HepG2 (cell line): ENCODE measurements around the gene FNDC4. TPM values are rescaled to one million over a fixed set of nuclear protein-coding genes. Genes with fewer than 3 reads are reported as not detected.
A peak's percentile ranks its signal among the peaks of the same experiment; 100 is the strongest.

Experiments
- AGO1 ChIP-seq: fragments of 200-400 bp; formaldehyde crosslinking; IDR thresholded peaks from 2 replicates; pipeline ENCODE4 v1.6.1; 2017; ENCODE audit warnings: mild to moderate bottlenecking, low read depth, low read length, moderate library complexity; ENCODE audit not compliant: poor library complexity, severe bottlenecking
- EEA1 ChIP-seq: sonication (generic); formaldehyde crosslinking; IDR thresholded peaks from 2 replicates; pipeline ENCODE4 v1.5.1; 2020; ENCODE audit warnings: mild to moderate bottlenecking, missing genetic modification reagents, borderline replicate concordance
- ELF1 ChIP-seq: sonication (generic); formaldehyde crosslinking; IDR thresholded peaks from 2 replicates; pipeline ENCODE4 v1.4.0; 2020; ENCODE audit warnings: missing genetic modification reagents
- ELF3 ChIP-seq: IDR thresholded peaks from 2 replicates; pipeline ENCODE4 v1.6.1; 2016; ENCODE audit warnings: missing genetic modification reagents, missing compliant biosample characterization
- GMEB2 ChIP-seq: IDR thresholded peaks from 2 replicates; pipeline ENCODE4 v1.6.1; 2016; ENCODE audit warnings: missing biosample characterization, missing genetic modification reagents, low read depth
- JUNB ChIP-seq: sonication (generic); formaldehyde crosslinking; IDR thresholded peaks from 2 replicates; pipeline ENCODE4 v1.8.0; 2022; ENCODE audit warnings: missing genetic modification reagents, mild to moderate bottlenecking, borderline replicate concordance
- MED8 ChIP-seq: sonication (generic); formaldehyde crosslinking; IDR thresholded peaks from 2 replicates; pipeline ENCODE4 v1.8.1; 2023; ENCODE audit warnings: mild to moderate bottlenecking, missing genetic modification reagents; ENCODE audit not compliant: insufficient replicate concordance
- NFE2L2 ChIP-seq: fragments of 150-350 bp; IDR thresholded peaks from 2 replicates; pipeline ENCODE4 v1.6.1; 2014; ENCODE audit warnings: low read length
- NFYC ChIP-seq: IDR thresholded peaks from 2 replicates; pipeline ENCODE4 v1.6.1; 2016; ENCODE audit warnings: missing genetic modification reagents, missing compliant biosample characterization
- NR2C2 ChIP-seq: sonication (generic); formaldehyde crosslinking; IDR thresholded peaks from 2 replicates; pipeline ENCODE4 v1.4.0; 2020; ENCODE audit warnings: missing genetic modification reagents, mild to moderate bottlenecking, moderate library complexity, borderline replicate concordance
- PCBP2 ChIP-seq: fragments of 200-400 bp; formaldehyde crosslinking; optimal IDR thresholded peaks from 2 replicates; pipeline ENCODE3; 2018; ENCODE audit warnings: low read length, low read depth; ENCODE audit not compliant: poor library complexity, severe bottlenecking
- XBP1 ChIP-seq: sonication (generic); formaldehyde crosslinking; IDR thresholded peaks from 2 replicates; pipeline ENCODE4 v1.5.0; 2020; ENCODE audit warnings: missing genetic modification reagents
- ZNF124 ChIP-seq: sonication (generic); formaldehyde crosslinking; IDR thresholded peaks from 2 replicates; pipeline ENCODE4 v1.4.0; 2020; ENCODE audit warnings: missing genetic modification reagents
- ZNF329 ChIP-seq: sonication (generic); formaldehyde crosslinking; IDR thresholded peaks from 2 replicates; pipeline ENCODE4 v1.9.0; 2021; ENCODE audit warnings: low read depth, mild to moderate bottlenecking, missing genetic modification reagents
- ZNF331 ChIP-seq: sonication (generic); formaldehyde crosslinking; IDR thresholded peaks from 2 replicates; pipeline ENCODE4 v1.4.0; 2020; ENCODE audit warnings: missing genetic modification reagents
- ZNF546 ChIP-seq: sonication (generic); formaldehyde crosslinking; conservative IDR thresholded peaks from 2 replicates; pipeline ENCODE4 v1.8.1; 2023; ENCODE audit warnings: mild to moderate bottlenecking, missing genetic modification reagents
- ZNF672 ChIP-seq: sonication (generic); formaldehyde crosslinking; IDR thresholded peaks from 2 replicates; pipeline ENCODE4 v1.8.1; 2022; ENCODE audit warnings: missing genetic modification reagents
- polyA plus RNA-seq, 8 experiments: library from polyadenylated mRNA; depleted of rRNA in 3 of 8; stranded (reverse) in 7 of 8; unstranded in 1 of 8; fragments of >200 nt; fragmentation: Illumina TruSeq in 4 of 8; extraction: Trizol in 4 of 8; gene quantifications; 2 replicates each; pipeline versions ENCODE4 v1.2.1 to v1.2.3, GENCODE V29; 2011 to 2016; ENCODE audit warnings: low read depth in 4 of 8, missing spikeins in 1 of 8, mixed read lengths in 1 of 8; ENCODE audit not compliant: insufficient read depth in 1 of 8
- total RNA-seq, 5 experiments: library from RNA; depleted of rRNA; stranded (reverse); fragments of >200 nt; fragmentation: Illumina TruSeq; extraction: Trizol; gene quantifications; 2 replicates each; pipeline ENCODE4 v1.2.3, GENCODE V29; 2016; ENCODE audit warnings: low read depth in 1 of 5
- TF ChIP-seq, protein P1 (sequence below): sonication (generic); formaldehyde crosslinking; IDR thresholded peaks from 2 replicates; pipeline ENCODE4 v1.4.0; 2020; ENCODE audit warnings: missing genetic modification reagents, borderline replicate concordance
- TF ChIP-seq, protein P2 (sequence below): sonication (generic); formaldehyde crosslinking; IDR thresholded peaks from 2 replicates; pipeline ENCODE4 v1.5.1; 2020; ENCODE audit warnings: mild to moderate bottlenecking, missing genetic modification reagents, moderate library complexity

The FNDC4 gene
- total and polyA plus RNA-seq, 2 of the 13 experiments (the other 11 are each of a cell fraction or from before 2014, with no cell fraction given) = 9.0 to 17.4 TPM

- TF ChIP-seq, protein P1, sequence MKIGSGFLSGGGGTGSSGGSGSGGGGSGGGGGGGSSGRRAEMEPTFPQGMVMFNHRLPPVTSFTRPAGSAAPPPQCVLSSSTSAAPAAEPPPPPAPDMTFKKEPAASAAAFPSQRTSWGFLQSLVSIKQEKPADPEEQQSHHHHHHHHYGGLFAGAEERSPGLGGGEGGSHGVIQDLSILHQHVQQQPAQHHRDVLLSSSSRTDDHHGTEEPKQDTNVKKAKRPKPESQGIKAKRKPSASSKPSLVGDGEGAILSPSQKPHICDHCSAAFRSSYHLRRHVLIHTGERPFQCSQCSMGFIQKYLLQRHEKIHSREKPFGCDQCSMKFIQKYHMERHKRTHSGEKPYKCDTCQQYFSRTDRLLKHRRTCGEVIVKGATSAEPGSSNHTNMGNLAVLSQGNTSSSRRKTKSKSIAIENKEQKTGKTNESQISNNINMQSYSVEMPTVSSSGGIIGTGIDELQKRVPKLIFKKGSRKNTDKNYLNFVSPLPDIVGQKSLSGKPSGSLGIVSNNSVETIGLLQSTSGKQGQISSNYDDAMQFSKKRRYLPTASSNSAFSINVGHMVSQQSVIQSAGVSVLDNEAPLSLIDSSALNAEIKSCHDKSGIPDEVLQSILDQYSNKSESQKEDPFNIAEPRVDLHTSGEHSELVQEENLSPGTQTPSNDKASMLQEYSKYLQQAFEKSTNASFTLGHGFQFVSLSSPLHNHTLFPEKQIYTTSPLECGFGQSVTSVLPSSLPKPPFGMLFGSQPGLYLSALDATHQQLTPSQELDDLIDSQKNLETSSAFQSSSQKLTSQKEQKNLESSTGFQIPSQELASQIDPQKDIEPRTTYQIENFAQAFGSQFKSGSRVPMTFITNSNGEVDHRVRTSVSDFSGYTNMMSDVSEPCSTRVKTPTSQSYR (CRISPR knock-in tag) = no peak
- peak; percentile 75 for TF ChIP-seq NFYC (CRISPR knock-in tag)
- no peak for TF ChIP-seq EEA1
- no peak for TF ChIP-seq MED8 (CRISPR knock-in tag)
- no peak for TF ChIP-seq JUNB
- TF ChIP-seq ZNF331 (CRISPR knock-in tag) = peak; percentile 48; the same call in 1 of the 2 replicates
- TF ChIP-seq, protein P2, sequence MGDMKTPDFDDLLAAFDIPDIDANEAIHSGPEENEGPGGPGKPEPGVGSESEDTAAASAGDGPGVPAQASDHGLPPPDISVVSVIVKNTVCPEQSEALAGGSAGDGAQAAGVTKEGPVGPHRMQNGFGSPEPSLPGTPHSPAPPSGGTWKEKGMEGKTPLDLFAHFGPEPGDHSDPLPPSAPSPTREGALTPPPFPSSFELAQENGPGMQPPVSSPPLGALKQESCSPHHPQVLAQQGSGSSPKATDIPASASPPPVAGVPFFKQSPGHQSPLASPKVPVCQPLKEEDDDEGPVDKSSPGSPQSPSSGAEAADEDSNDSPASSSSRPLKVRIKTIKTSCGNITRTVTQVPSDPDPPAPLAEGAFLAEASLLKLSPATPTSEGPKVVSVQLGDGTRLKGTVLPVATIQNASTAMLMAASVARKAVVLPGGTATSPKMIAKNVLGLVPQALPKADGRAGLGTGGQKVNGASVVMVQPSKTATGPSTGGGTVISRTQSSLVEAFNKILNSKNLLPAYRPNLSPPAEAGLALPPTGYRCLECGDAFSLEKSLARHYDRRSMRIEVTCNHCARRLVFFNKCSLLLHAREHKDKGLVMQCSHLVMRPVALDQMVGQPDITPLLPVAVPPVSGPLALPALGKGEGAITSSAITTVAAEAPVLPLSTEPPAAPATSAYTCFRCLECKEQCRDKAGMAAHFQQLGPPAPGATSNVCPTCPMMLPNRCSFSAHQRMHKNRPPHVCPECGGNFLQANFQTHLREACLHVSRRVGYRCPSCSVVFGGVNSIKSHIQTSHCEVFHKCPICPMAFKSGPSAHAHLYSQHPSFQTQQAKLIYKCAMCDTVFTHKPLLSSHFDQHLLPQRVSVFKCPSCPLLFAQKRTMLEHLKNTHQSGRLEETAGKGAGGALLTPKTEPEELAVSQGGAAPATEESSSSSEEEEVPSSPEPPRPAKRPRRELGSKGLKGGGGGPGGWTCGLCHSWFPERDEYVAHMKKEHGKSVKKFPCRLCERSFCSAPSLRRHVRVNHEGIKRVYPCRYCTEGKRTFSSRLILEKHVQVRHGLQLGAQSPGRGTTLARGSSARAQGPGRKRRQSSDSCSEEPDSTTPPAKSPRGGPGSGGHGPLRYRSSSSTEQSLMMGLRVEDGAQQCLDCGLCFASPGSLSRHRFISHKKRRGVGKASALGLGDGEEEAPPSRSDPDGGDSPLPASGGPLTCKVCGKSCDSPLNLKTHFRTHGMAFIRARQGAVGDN (CRISPR knock-in tag) = peak; percentile 98
- TF ChIP-seq GMEB2 = peak; percentile 95
- TF ChIP-seq NFE2L2 = no peak
- TF ChIP-seq XBP1 (CRISPR knock-in tag) = no peak
- no peak for TF ChIP-seq ZNF124 (CRISPR knock-in tag)
- TF ChIP-seq ELF1 (CRISPR knock-in tag) = peak; percentile 54
- TF ChIP-seq ELF3 (CRISPR knock-in tag) = peak; percentile 46; the same call in 1 of the 2 replicates
- no peak for TF ChIP-seq ZNF672
- peak; percentile 81 for TF ChIP-seq AGO1
- 0 out of 2 replicates have a peak, but pooled peaks have one; percentile 65 for TF ChIP-seq ZNF546 (CRISPR knock-in tag)
- peak; percentile 94 for TF ChIP-seq NR2C2 (CRISPR knock-in tag)
- no peak for TF ChIP-seq ZNF329
- TF ChIP-seq PCBP2 = no peak
Observed at GRCh38 chr2:27489498-27490397, 5.3 kb downstream of the FNDC4 start, which contains the start of gene IFT172 (continued).
